GM12801 (cell line): ENCODE data around the gene RUFY2.

Source experiments
- CTCF ChIP-seq: IDR thresholded peaks from one replicate; pipeline ENCODE4 v1.5.1; 2011; ENCODE audit warnings: control low read depth; ENCODE audit not compliant: insufficient read length; ENCODE audit errors: extremely low read depth

The RUFY2 gene

DNA sequence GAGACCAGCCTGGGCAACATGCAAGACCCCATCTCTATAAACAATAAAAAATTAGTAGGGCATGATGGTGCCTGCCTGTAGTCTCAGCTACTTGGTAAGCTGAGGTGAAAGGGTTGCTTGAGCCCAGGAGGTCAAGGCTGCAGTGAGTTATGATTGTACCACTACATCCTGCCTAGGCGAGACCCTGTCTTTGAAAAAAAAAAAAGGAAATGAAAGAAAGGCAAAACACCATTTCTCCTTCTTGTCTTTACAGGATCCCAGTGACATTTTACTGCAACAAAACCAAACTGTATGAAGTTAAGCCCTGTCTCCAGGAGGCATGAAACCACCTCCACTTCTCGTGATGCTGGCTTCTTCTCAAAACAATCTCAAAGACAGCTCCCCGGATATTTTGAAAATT lies 44.5 kb downstream of the RUFY2 start:
- no peak for TF ChIP-seq CTCF

- TF ChIP-seq CTCF, result no peak
Measured at GRCh38 chr10:68359189-68359588, 47.9 kb downstream of the RUFY2 start.

DNA sequence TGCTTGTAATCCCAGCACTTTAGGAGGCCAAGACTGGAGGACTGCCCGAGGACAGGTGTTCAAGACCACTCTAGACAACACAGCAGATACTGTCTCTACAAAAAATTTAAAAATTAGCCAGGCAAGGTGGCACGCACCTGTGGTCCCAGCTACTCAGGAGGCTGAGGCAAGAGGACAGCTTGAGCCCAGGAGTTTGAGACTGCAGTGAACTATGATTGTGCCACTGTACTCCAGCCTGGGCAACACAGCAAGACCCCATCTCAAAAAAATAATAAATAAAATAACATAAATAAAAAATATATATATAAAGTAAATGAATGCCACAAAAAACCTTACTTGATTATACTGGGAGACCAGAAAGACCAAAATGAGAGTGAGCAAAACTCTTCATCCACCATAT lies 53.5 kb downstream of the RUFY2 start:
- no peak for TF ChIP-seq CTCF

DNA sequence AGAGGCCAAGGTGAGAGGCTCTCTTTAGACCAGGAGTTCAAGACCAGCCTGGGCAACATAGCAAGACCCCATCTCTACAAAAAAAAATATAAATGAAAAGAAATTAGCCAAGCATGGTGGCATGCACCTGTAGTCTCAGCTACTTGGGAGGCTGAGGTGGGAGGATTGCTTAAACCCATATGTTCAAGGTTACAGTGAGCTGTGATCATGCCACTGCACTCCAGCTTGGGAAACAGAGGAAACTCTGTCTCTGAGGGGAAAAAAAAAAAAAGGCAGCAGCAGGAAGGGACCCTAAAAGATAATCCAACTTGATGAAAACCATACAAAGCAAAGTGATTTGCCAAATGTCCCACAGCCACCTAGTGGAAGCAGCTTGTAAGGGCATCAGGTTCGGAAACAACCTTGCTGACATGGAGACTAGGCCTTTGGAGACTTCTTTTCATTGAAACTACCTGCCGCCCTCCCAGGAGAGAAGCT lies 58.8 kb downstream of the RUFY2 start:
- no peak for TF ChIP-seq CTCF

- no peak for TF ChIP-seq CTCF
Measured at GRCh38 chr10:68346774-68347173, 60.3 kb downstream of the RUFY2 start.

- TF ChIP-seq CTCF, result no peak
Measured at GRCh38 chr10:68345621-68346020, 61.5 kb downstream of the RUFY2 start.

DNA sequence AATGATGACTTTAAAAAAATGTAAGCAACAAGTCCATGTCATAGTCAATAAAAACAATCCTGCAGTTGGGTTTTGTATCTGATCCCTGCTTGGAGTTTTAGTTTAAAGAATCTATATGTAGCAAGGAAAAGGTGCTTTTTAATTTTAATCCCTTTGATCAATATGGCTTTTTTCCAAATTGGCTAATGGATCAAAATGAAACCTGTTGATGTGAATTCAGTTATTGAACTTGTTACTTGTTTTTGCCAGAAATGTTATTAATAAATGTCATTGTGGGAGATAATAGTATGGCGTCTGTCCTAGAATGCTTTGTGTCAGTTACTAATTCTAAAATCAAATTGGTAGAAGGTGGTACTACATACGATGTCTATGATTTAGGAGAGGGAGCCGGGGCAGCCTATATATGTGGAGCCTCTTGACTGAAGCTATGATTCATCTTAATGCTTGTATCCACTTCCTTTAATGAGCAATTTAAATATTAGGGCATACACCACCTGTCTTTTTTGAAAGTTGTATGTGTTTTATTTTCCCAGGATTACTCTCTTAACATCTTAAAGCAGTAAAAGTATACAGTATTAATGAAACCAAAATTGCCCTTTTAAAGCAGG lies 64.1 kb downstream of the RUFY2 start:
- no peak for TF ChIP-seq CTCF
